H9 (cell line): ENCODE measurements around the gene WNT7B. TPM values are rescaled to one million over a fixed set of nuclear protein-coding genes. Genes with fewer than 3 reads are reported as not detected.

Experiments used
- DNase-seq: peaks from one replicate; pipeline ENCODE4 v3.0.0-alpha.2; 2017
- H2AFZ ChIP-seq: one replicate; pipeline ENCODE4 v1.6.1; 2013; ENCODE audit warnings: mild to moderate bottlenecking, low read length, control low read depth, moderate library complexity
- H2AK5ac ChIP-seq: 2 replicates; pipeline ENCODE4 v1.6.1; 2013; ENCODE audit warnings: low read length, control low read depth, mixed read lengths; ENCODE audit not compliant: insufficient read length
- H2BK120ac ChIP-seq: one replicate; pipeline ENCODE4 v1.6.1; 2013; ENCODE audit warnings: low read depth, mild to moderate bottlenecking, low read length, control low read depth, inconsistent platforms; ENCODE audit not compliant: poor library complexity, severe bottlenecking
- H2BK12ac ChIP-seq: 2 replicates; pipeline ENCODE4 v1.6.1; 2013; ENCODE audit warnings: low read length, control low read depth, mixed read lengths, low read depth; ENCODE audit not compliant: insufficient read length
- H2BK15ac ChIP-seq: 2 replicates; pipeline ENCODE4 v1.6.1; 2013; ENCODE audit warnings: low read depth, low read length, control low read depth
- H2BK20ac ChIP-seq: one replicate; pipeline ENCODE4 v1.6.1; 2013; ENCODE audit warnings: low read depth, mild to moderate bottlenecking, low read length, control low read depth, inconsistent platforms; ENCODE audit not compliant: poor library complexity, severe bottlenecking
- H2BK5ac ChIP-seq: 2 replicates; pipeline ENCODE4 v1.6.1; 2013; ENCODE audit warnings: low read length, control low read depth, mixed read lengths; ENCODE audit not compliant: insufficient read length
- H3K14ac ChIP-seq: 2 replicates; pipeline ENCODE4 v1.6.1; 2013; ENCODE audit warnings: low read length, control low read depth; ENCODE audit not compliant: insufficient read depth
- H3K18ac ChIP-seq: 2 replicates; pipeline ENCODE4 v1.6.1; 2013; ENCODE audit warnings: low read depth, mild to moderate bottlenecking, mixed read lengths, low read length, control low read depth; ENCODE audit not compliant: insufficient read length
- H3K23ac ChIP-seq: 2 replicates; pipeline ENCODE4 v1.6.1; 2013; ENCODE audit warnings: low read length, control low read depth, mixed read lengths, low read depth; ENCODE audit not compliant: insufficient read length
- H3K23me2 ChIP-seq: 2 replicates; pipeline ENCODE4 v1.6.1; 2013; ENCODE audit warnings: low read depth, mild to moderate bottlenecking, mixed read lengths, low read length, control low read depth; ENCODE audit not compliant: insufficient read length, poor library complexity, severe bottlenecking
- H3K27ac ChIP-seq: 2 replicates; pipeline ENCODE4 v1.5.1; 2013; ENCODE audit warnings: low read length, control low read depth, mixed read lengths, low read depth; ENCODE audit not compliant: insufficient read length
- H3K27me3 ChIP-seq: 2 replicates; pipeline ENCODE4 v1.6.1; 2013; ENCODE audit warnings: low read length, control low read depth, inconsistent platforms; ENCODE audit not compliant: insufficient read depth
- H3K4ac ChIP-seq: 2 replicates; pipeline ENCODE4 v1.6.1; 2013; ENCODE audit warnings: low read depth, mild to moderate bottlenecking, control low read depth, inconsistent platforms, low read length, moderate library complexity
- H3K4me1 ChIP-seq: 2 replicates; pipeline ENCODE4 v1.6.1; 2013; ENCODE audit warnings: low read length, control low read depth, inconsistent platforms; ENCODE audit not compliant: insufficient read depth
- H3K4me2 ChIP-seq: 2 replicates; pipeline ENCODE4 v1.6.1; 2013; ENCODE audit warnings: low read length, control low read depth, mixed read lengths; ENCODE audit not compliant: insufficient read length, insufficient read depth
- H3K56ac ChIP-seq: 2 replicates; pipeline ENCODE4 v1.6.1; 2013; ENCODE audit warnings: low read depth, mild to moderate bottlenecking, mixed read lengths, low read length, control low read depth; ENCODE audit not compliant: insufficient read length
- H3K79me1 ChIP-seq: 2 replicates; pipeline ENCODE4 v1.6.1; 2013; ENCODE audit warnings: low read depth, mild to moderate bottlenecking, moderate library complexity, low read length, control low read depth, inconsistent platforms; ENCODE audit not compliant: insufficient read depth, poor library complexity, severe bottlenecking
- H3K79me2 ChIP-seq: 2 replicates; pipeline ENCODE4 v1.6.1; 2013; ENCODE audit warnings: low read length, control low read depth, inconsistent platforms; ENCODE audit not compliant: insufficient read depth
- H3K9ac ChIP-seq: 2 replicates; pipeline ENCODE4 v1.6.1; 2013; ENCODE audit warnings: low read length, control low read depth, mixed read lengths; ENCODE audit not compliant: insufficient read length; ENCODE audit errors: extremely low read depth
- H3K9me3 ChIP-seq: one replicate; pipeline ENCODE4 v1.6.1; 2013; ENCODE audit warnings: low read depth, low read length, inconsistent platforms; ENCODE audit not compliant: control insufficient read depth
- H3T11ph ChIP-seq: one replicate; pipeline ENCODE4 v1.6.1; 2013; ENCODE audit warnings: mild to moderate bottlenecking, low read length, control low read depth, inconsistent platforms
- H4K20me1 ChIP-seq: one replicate; pipeline ENCODE4 v1.6.1; 2013; ENCODE audit not compliant: control insufficient read depth, insufficient read length, insufficient read depth
- H4K5ac ChIP-seq: 2 replicates; pipeline ENCODE4 v1.6.1; 2013; ENCODE audit warnings: low read depth, mild to moderate bottlenecking, mixed read lengths, low read length, control low read depth; ENCODE audit not compliant: insufficient read length
- H4K8ac ChIP-seq: replicated peaks from 2 replicates; pipeline ENCODE4 v1.6.1; 2013; ENCODE audit warnings: low read length, control low read depth, mixed read lengths, low read depth; ENCODE audit not compliant: insufficient read length
- H4K91ac ChIP-seq: 2 replicates; pipeline ENCODE4 v1.6.1; 2013; ENCODE audit warnings: low read depth, mild to moderate bottlenecking, moderate library complexity, mixed read lengths, low read length, control low read depth; ENCODE audit not compliant: insufficient read length
- H3K27ac Mint-ChIP-seq, 3 experiments: 2 replicates in 2 of 3; 3 replicates in 1 of 3; pipeline ENCODE4 v1.8.0; 2020 to 2021; ENCODE audit warnings: mixed read lengths in 3 of 3, mild to moderate bottlenecking in 1 of 3, moderate library complexity in 1 of 3
- H3K27me3 Mint-ChIP-seq: 2 replicates; pipeline ENCODE4 v1.8.0; 2021; ENCODE audit warnings: low read depth, mild to moderate bottlenecking, moderate library complexity, mixed read lengths
- H3K36me3 Mint-ChIP-seq, 3 experiments: 2 replicates in 2 of 3; 3 replicates in 1 of 3; pipeline ENCODE4 v1.8.0; 2020 to 2021; ENCODE audit warnings: low read depth in 3 of 3, mixed read lengths in 3 of 3; ENCODE audit not compliant: insufficient read depth in 1 of 3
- H3K4me1 Mint-ChIP-seq, 2 experiments: 2 replicates each; pipeline ENCODE4 v1.8.0; 2020; ENCODE audit warnings: mixed read lengths in 2 of 2
- H3K4me3 Mint-ChIP-seq, 2 experiments: 2 replicates in 1 of 2; 3 replicates in 1 of 2; pipeline ENCODE4 v1.8.0; 2020 to 2021; ENCODE audit warnings: mild to moderate bottlenecking in 2 of 2, mixed read lengths in 2 of 2, moderate library complexity in 1 of 2
- H3K9me3 Mint-ChIP-seq, 2 experiments: 2 replicates in 1 of 2; 3 replicates in 1 of 2; pipeline ENCODE4 v1.8.0; 2020; ENCODE audit warnings: mild to moderate bottlenecking in 2 of 2, mixed read lengths in 2 of 2, moderate library complexity in 1 of 2
- WGBS: extraction: QIAGEN DNeasy Blood & Tissue Kit; methylation state at CpG from one replicate; pipeline ENCODE4 v1.1.7; 2013; ENCODE audit warnings: missing lambda C conversion rate, low lambda C conversion rate, mixed read lengths; ENCODE audit not compliant: insufficient read length; ENCODE audit errors: extremely low coverage; 5-methylcytosine and 5-hydroxymethylcytosine counted together
- total RNA-seq: library from RNA; stranded (reverse); gene quantifications from 2 replicates; pipeline ENCODE4 v1.2.1, GENCODE V29; 2021
- TF ChIP-seq, protein P1 (sequence below): fragments of 200-600 bp; sonication (generic); conservative IDR thresholded peaks from 3 replicates; pipeline ENCODE4 v1.8.0; 2021; ENCODE audit warnings: antibody characterized with exemption, mild to moderate bottlenecking

Gene WNT7B
- total RNA-seq, 1 experiment from 2014 or later, result 0.09 TPM

GRCh38 chr22:45906946-45907345, 70.0 kb downstream of the WNT7B start:
- no peak overlapping the region for H4K8ac ChIP-seq
- no peak overlapping the region for H2BK5ac ChIP-seq
- no peaks in the 10 kb centered on the region for H4K20me1 ChIP-seq
- no peak overlapping the region for H3K4me2 ChIP-seq
- no peak overlapping the region for H2BK120ac ChIP-seq
- H3K9ac ChIP-seq, result no peak overlapping the region
- no peaks in the 10 kb centered on the region; a peak in 1 of 5 replicates for H3K9me3 Mint-ChIP-seq
- H3K4ac ChIP-seq, result no peak overlapping the region
- H3K14ac ChIP-seq, result no peak overlapping the region
- no peak overlapping the region for H4K91ac ChIP-seq
- no peak overlapping the region for H3T11ph ChIP-seq
- H2BK12ac ChIP-seq, result no peak overlapping the region
- H3K79me2 ChIP-seq, result no peaks in the 10 kb centered on the region
- no peak overlapping the region for H4K5ac ChIP-seq
- H2AFZ ChIP-seq, result no peak overlapping the region
- H3K4me1 ChIP-seq, result no peaks in the 10 kb centered on the region
- no peaks in the 10 kb centered on the region for H3K36me3 Mint-ChIP-seq
- no peak overlapping the region for H3K23ac ChIP-seq
- no peak overlapping the region for H3K4me3 Mint-ChIP-seq
- H3K56ac ChIP-seq, result no peak overlapping the region
- H3K18ac ChIP-seq, result no peak overlapping the region
- DNase-seq, result no peak
- H3K27ac ChIP-seq, result no peak overlapping the region
- no peak overlapping the region for H2BK15ac ChIP-seq
- H3K27me3 Mint-ChIP-seq, result peaks cover 9% of the 10 kb centered on the region
- no peak overlapping the region for H2AK5ac ChIP-seq
- H3K23me2 ChIP-seq, result no peaks in the 10 kb centered on the region
- no peak overlapping the region for H3K27ac Mint-ChIP-seq
- WGBS, result no CpG with 5 or more reads among the region's 13 CpGs
- peaks cover 3 to 16% of the 10 kb centered on the region in 2 experiments; a peak in 2 of 4 replicates for H3K4me1 Mint-ChIP-seq
- no peaks in the 10 kb centered on the region for H3K27me3 ChIP-seq
- H3K79me1 ChIP-seq, result no peaks in the 10 kb centered on the region
- no peaks in the 10 kb centered on the region for H3K9me3 ChIP-seq
- H2BK20ac ChIP-seq, result no peak overlapping the region
- TF ChIP-seq, protein P1, sequence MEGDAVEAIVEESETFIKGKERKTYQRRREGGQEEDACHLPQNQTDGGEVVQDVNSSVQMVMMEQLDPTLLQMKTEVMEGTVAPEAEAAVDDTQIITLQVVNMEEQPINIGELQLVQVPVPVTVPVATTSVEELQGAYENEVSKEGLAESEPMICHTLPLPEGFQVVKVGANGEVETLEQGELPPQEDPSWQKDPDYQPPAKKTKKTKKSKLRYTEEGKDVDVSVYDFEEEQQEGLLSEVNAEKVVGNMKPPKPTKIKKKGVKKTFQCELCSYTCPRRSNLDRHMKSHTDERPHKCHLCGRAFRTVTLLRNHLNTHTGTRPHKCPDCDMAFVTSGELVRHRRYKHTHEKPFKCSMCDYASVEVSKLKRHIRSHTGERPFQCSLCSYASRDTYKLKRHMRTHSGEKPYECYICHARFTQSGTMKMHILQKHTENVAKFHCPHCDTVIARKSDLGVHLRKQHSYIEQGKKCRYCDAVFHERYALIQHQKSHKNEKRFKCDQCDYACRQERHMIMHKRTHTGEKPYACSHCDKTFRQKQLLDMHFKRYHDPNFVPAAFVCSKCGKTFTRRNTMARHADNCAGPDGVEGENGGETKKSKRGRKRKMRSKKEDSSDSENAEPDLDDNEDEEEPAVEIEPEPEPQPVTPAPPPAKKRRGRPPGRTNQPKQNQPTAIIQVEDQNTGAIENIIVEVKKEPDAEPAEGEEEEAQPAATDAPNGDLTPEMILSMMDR, result no peak
